Measurements from ENCODE around the gene GLT6D1.

- TF ChIP-seq CTCF (IDR thresholded peaks at IDR 0.05; ENCODE audit: insufficient read depth, low read length, poor library complexity, severe bottlenecking), result no peak
- TF ChIP-seq EZH2phosphoT487 (conservative IDR thresholded peaks at IDR 0.05; ENCODE audit: low read length), result no peak
Observed at GRCh38 chr9:135662758-135663450, 23.6 kb upstream of the GLT6D1 start, which contains the start of gene LCN9.

All from SU-DHL-6 (cell line).